Tibial nerve (tissue), 4 donors: Measurements from ENCODE around the gene USP48. TPM values are rescaled to one million over a fixed set of nuclear protein-coding genes. Genes with fewer than 3 reads are reported as not detected.

Source experiments
- DNase-seq, 2 donors: peaks; one replicate each; pipeline ENCODE4 v3.0.0-alpha.2; 2019; ENCODE audit warnings: low spot score in 2 of 2
- H3K27ac ChIP-seq, 4 donors: fragments of 200-600 bp; sonication (generic) in 3 of 4; one replicate each; pipeline ENCODE4 v1.5.1; 2017 to 2019; ENCODE audit warnings: mild to moderate bottlenecking in 1 of 4
- H3K27me3 ChIP-seq, 2 donors: fragments of 200-600 bp; sonication (generic) in 1 of 2; one replicate each; pipeline versions ENCODE4 v1.5.1 to v1.6.0; 2017 to 2019
- H3K36me3 ChIP-seq, 3 donors: fragments of 200-600 bp; sonication (generic); one replicate each; pipeline ENCODE4 v1.5.1; 2018 to 2019
- H3K4me1 ChIP-seq, 4 donors: fragments of 200-600 bp; sonication (generic) in 3 of 4; one replicate each; pipeline ENCODE4 v1.5.1; 2017 to 2019
- H3K4me3 ChIP-seq, 4 donors: fragments of 200-600 bp; sonication (generic) in 3 of 4; one replicate each; pipeline ENCODE4 v1.5.1; 2017 to 2019; ENCODE audit warnings: mild to moderate bottlenecking in 1 of 4, moderate library complexity in 1 of 4
- H3K9me3 ChIP-seq, 4 donors: fragments of 200-600 bp; sonication (generic) in 3 of 4; one replicate each; pipeline ENCODE4 v1.5.1; 2017 to 2019
- EP300 ChIP-seq, 2 donors: sonication (generic); formaldehyde crosslinking; IDR thresholded peaks; one replicate each; pipeline ENCODE4 v1.6.1; 2017; ENCODE audit warnings: antibody characterized with exemption in 2 of 2, mild to moderate bottlenecking in 1 of 2
- POLR2A ChIP-seq, 2 donors: fragments of 450-650 bp; IDR thresholded peaks; one replicate each; pipeline ENCODE4 v1.6.1; 2017; ENCODE audit warnings: antibody characterized with exemption in 2 of 2, mild to moderate bottlenecking in 2 of 2, moderate library complexity in 2 of 2
- WGBS, 2 donors: methylation state at CpG; one replicate each; pipeline ENCODE4 v1.1.5; 2018; 5-methylcytosine and 5-hydroxymethylcytosine counted together
- total RNA-seq, 4 donors: library from RNA; depleted of rRNA; stranded (reverse); fragments of >200 nt; gene quantifications; one replicate each; pipeline ENCODE4 v1.1.0, GENCODE V29; 2016
- TF ChIP-seq, protein P1 (sequence below), 5 experiments: fragments of 200-600 bp in 3 of 5; fragments of 450-650 bp in 2 of 5; sonication (generic) in 3 of 5; IDR thresholded peaks; one replicate each; pipeline ENCODE4 v1.5.1; 2016 to 2019; ENCODE audit warnings: antibody characterized with exemption in 5 of 5, mild to moderate bottlenecking in 3 of 5, moderate library complexity in 2 of 5

Gene USP48
- total RNA-seq, 4 donors from 2014 or later, result 51.1 to 65.9 (median 58.7) TPM

DNA sequence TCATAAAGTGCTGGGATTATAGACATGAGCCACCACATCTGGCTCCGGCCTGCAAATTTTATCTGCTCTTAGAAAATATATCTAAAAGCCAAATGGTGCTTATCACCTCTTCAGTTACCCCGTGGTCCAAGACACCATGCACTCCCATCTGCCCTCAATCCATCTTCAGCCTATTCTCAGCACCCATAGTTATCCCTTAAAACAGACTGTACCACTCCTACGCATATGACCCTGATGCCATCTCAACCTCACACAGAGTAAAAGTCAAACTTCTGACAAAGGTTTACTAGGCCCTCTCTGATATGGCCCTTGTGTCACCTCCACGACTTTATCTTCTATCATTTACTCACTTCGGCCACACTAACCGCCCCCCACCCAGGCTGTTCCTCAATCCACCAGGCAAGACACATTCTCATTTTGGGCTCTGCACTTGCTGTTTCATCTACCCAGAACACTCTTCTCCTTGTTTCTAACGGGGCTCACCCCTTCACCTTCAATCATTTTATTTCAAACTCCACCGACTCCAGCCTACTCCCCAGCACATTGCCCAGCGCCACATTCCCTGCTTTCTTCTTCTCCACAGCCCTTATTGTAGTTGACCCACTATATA, 33.0 kb downstream of the USP48 start:
- TF ChIP-seq, protein P1, sequence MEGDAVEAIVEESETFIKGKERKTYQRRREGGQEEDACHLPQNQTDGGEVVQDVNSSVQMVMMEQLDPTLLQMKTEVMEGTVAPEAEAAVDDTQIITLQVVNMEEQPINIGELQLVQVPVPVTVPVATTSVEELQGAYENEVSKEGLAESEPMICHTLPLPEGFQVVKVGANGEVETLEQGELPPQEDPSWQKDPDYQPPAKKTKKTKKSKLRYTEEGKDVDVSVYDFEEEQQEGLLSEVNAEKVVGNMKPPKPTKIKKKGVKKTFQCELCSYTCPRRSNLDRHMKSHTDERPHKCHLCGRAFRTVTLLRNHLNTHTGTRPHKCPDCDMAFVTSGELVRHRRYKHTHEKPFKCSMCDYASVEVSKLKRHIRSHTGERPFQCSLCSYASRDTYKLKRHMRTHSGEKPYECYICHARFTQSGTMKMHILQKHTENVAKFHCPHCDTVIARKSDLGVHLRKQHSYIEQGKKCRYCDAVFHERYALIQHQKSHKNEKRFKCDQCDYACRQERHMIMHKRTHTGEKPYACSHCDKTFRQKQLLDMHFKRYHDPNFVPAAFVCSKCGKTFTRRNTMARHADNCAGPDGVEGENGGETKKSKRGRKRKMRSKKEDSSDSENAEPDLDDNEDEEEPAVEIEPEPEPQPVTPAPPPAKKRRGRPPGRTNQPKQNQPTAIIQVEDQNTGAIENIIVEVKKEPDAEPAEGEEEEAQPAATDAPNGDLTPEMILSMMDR (IDR thresholded peaks at IDR 0.05), result no peak
- TF ChIP-seq EP300 (IDR thresholded peaks at IDR 0.05) (no peak), POLR2A (IDR thresholded peaks at IDR 0.05) (no peak)
- Histone ChIP-seq H3K4me3 (no peak overlapping the region), H3K36me3 (peaks cover 0 to 85% (median 8%) of the 10 kb centered on the region in 3 donors), H3K27ac (no peak overlapping the region), H3K9me3 (no peaks in the 10 kb centered on the region), H3K27me3 (no peaks in the 10 kb centered on the region), H3K4me1 (no peaks in the 10 kb centered on the region)
- WGBS, 2 donors, result 70 to 82% methylated on average over 9 of the region's 9 CpGs
- DNase-seq, result no peak

DNA sequence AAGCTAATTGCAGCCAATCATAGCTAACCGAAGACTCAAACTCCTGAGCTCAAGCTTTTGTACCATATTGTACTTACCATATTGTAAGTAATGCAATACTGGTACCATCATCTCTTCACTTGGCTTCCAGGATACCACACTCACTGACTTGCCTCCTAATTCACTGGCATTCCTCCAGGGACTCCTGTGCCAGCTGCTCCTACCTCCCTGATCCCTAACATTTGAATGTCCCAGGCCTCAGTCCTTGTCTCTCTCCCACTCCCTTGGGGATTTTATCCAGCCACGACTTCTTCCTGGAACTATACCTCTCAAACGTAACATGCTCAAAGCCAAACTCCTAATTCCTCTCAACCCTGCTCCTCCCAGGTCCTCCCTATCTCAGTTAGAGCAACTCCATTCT, 33.8 kb downstream of the USP48 start:
- WGBS, 2 donors, result 82 to 86% methylated on average over 3 of the region's 3 CpGs
- Histone ChIP-seq H3K36me3 (peaks cover 0 to 84% (median 2%) of the 10 kb centered on the region in 3 donors), H3K9me3 (no peaks in the 10 kb centered on the region), H3K27me3 (no peaks in the 10 kb centered on the region), H3K27ac (no peak overlapping the region), H3K4me3 (no peak overlapping the region), H3K4me1 (no peaks in the 10 kb centered on the region)
- TF ChIP-seq, protein P1 (IDR thresholded peaks at IDR 0.05), result no peak
- TF ChIP-seq POLR2A (IDR thresholded peaks at IDR 0.05), result no peak
- TF ChIP-seq EP300 (IDR thresholded peaks at IDR 0.05), result no peak
- DNase-seq, result no peak

DNA sequence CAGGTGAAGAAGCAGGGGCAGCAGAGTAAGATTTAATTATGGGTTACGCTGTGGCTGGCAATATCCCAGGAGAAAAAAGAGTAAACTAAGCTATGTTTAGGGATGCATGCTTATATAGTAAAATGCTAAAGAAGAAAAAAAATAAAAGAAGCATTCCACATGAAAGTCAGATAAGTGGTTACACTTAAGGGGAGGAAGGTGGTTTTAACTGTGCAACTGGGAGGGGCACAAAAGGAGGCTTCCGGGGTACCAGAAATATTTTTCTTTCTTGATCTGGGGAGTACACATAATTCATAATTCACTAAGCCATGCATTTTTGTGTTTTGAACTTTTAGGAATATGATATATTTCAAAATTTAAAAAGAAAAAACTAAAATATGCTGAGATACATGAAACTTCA, 39.5 kb downstream of the USP48 start:
- no peak overlapping the region for H3K4me3 ChIP-seq
- no peak for DNase-seq
- WGBS, 2 donors, result 97 to 98% methylated on average over 2 of the region's 2 CpGs
- H3K9me3 ChIP-seq, result no peaks in the 10 kb centered on the region
- no peak overlapping the region for H3K27ac ChIP-seq
- TF ChIP-seq EP300 (IDR thresholded peaks at IDR 0.05), result no peak
- TF ChIP-seq, protein P1 (IDR thresholded peaks at IDR 0.05), result no peak
- H3K27me3 ChIP-seq, result no peaks in the 10 kb centered on the region
- peaks cover 0 to 57% (median 0%) of the 10 kb centered on the region in 3 donors for H3K36me3 ChIP-seq
- H3K4me1 ChIP-seq, result no peaks in the 10 kb centered on the region

DNA sequence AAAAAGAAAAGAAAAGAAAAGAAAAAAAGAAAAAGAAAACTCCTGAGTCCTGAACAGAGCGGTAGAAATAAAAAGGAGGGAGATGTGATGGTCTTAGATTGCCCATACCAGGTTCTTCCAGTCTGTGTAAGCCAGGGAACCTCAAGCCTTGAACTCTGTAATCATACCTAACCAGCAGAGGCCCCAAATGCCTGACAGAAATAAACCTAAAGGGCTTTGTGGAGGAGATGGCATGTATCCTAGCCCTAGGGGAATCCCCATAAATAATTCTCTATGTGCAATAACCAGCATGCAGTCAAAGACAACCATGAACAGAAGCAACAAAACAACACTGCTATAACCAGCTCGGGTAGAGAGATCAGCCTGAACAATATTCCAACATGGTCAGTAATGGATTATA, 40.4 kb downstream of the USP48 start:
- WGBS, 2 donors, result 86 to 94% methylated on average over 2 of the region's 2 CpGs
- DNase-seq, result no peak
- Histone ChIP-seq H3K4me1 (no peaks in the 10 kb centered on the region), H3K27ac (no peak overlapping the region), H3K9me3 (no peaks in the 10 kb centered on the region), H3K4me3 (no peak overlapping the region), H3K36me3 (peaks cover 0 to 57% (median 0%) of the 10 kb centered on the region in 3 donors), H3K27me3 (no peaks in the 10 kb centered on the region)
- TF ChIP-seq EP300 (IDR thresholded peaks at IDR 0.05) (no peak), POLR2A (IDR thresholded peaks at IDR 0.05) (no peak)
- TF ChIP-seq, protein P1 (IDR thresholded peaks at IDR 0.05), result no peak

DNA sequence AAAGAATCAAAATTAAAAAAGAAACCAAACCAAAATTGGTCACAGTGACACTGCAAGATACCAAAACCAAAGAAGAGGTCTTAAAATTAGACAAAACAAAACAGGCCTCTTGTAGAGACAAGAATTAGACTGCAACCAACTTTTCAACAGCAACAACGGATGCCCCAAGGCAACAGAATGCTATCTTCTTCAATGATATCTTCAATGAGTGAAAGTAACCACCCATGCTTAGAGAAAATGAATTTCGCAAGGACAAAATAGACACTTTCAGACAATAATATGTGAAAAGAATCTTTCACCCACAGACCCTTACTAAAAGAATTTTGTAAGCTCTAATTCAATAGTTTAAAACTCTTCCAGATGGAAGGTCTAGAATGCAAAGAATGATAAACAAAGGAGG, 41.7 kb downstream of the USP48 start:
- Histone ChIP-seq H3K4me3 (no peak overlapping the region), H3K27me3 (no peaks in the 10 kb centered on the region), H3K36me3 (peaks cover 0 to 47% (median 0%) of the 10 kb centered on the region in 3 donors), H3K4me1 (no peaks in the 10 kb centered on the region), H3K27ac (no peak overlapping the region), H3K9me3 (no peaks in the 10 kb centered on the region)
- WGBS, 2 donors, result 85 to 95% methylated on average over 2 of the region's 2 CpGs
- no peak for DNase-seq
- no peak for TF ChIP-seq EP300 (IDR thresholded peaks at IDR 0.05)
- TF ChIP-seq POLR2A (IDR thresholded peaks at IDR 0.05), result no peak
- TF ChIP-seq, protein P1 (IDR thresholded peaks at IDR 0.05), result no peak
